Parathyroid adenoma (tissue), 2 donors: ENCODE results near the gene LYRM1.
"Not testable (repeated sequence)": the region's sequence is repeated elsewhere in the genome, so short reads cannot be mapped to it uniquely, and the experiment has no call there.

Experiments
- H2AFZ ChIP-seq: fragments of 300-600 bp; sonication (generic); one replicate; pipeline ENCODE4 v1.7.0; 2017; ENCODE audit warnings: antibody characterized with exemption, mild to moderate bottlenecking
- H3K27ac ChIP-seq: fragments of 300-600 bp; sonication (generic); one replicate; pipeline ENCODE4 v1.7.0; 2017
- H3K27me3 ChIP-seq: fragments of 300-600 bp; sonication (generic); one replicate; pipeline ENCODE4 v1.7.0; 2017; ENCODE audit warnings: low read length; ENCODE audit not compliant: control insufficient read depth, insufficient read depth
- H3K36me3 ChIP-seq: fragments of 300-600 bp; sonication (generic); one replicate; pipeline ENCODE4 v1.7.0; 2017; ENCODE audit warnings: low read length; ENCODE audit not compliant: control insufficient read depth, insufficient read depth
- H3K4me1 ChIP-seq: fragments of 300-600 bp; sonication (generic); one replicate; pipeline ENCODE4 v1.7.0; 2017; ENCODE audit warnings: control low read depth
- H3K4me2 ChIP-seq: fragments of 300-600 bp; sonication (generic); one replicate; pipeline ENCODE4 v1.7.0; 2017; ENCODE audit warnings: low read length
- H3K4me3 ChIP-seq: fragments of 300-600 bp; sonication (generic); one replicate; pipeline ENCODE4 v1.7.0; 2017; ENCODE audit warnings: low read depth, low read length
- H3K79me2 ChIP-seq: fragments of 300-600 bp; sonication (generic); one replicate; pipeline ENCODE4 v1.7.0; 2017; ENCODE audit warnings: control low read depth
- H3K9ac ChIP-seq: fragments of 300-600 bp; sonication (generic); one replicate; pipeline ENCODE4 v1.7.0; 2017; ENCODE audit warnings: mild to moderate bottlenecking
- H3K9me3 ChIP-seq: fragments of 300-600 bp; sonication (generic); one replicate; pipeline ENCODE4 v1.7.0; 2017; ENCODE audit warnings: low read length; ENCODE audit not compliant: control insufficient read depth
- TF ChIP-seq, protein P1 (sequence below): fragments of 300-600 bp; sonication (generic); IDR thresholded peaks from one replicate; pipeline ENCODE4 v1.7.0; 2017; ENCODE audit warnings: antibody characterized with exemption, mild to moderate bottlenecking
- donor health status: primary hyperparathyroidism.

Gene LYRM1

GRCh38 chr16:20860361-20860760 is 40.2 kb upstream of the LYRM1 start:
- no peaks in the 10 kb centered on the region for H3K4me1 ChIP-seq
- no peaks in the 10 kb centered on the region for H3K27me3 ChIP-seq

GRCh38 chr16:20860995-20861394 is 39.6 kb upstream of the LYRM1 start:
- not testable (repeated sequence) for H3K4me3 ChIP-seq, H3K9ac ChIP-seq, H3K9me3 ChIP-seq, H3K27ac ChIP-seq, H3K27me3 ChIP-seq, H3K4me2 ChIP-seq, H3K4me1 ChIP-seq, H2AFZ ChIP-seq, H3K36me3 ChIP-seq
- H3K79me2 ChIP-seq: peaks cover 37% of the 10 kb centered on the region

More at GRCh38 chr16:20860361-20860760, 40.2 kb upstream of the LYRM1 start:
- Histone ChIP-seq H3K9ac (no peak overlapping the region), H3K36me3 (no peaks in the 10 kb centered on the region), H3K4me3 (no peak overlapping the region), H3K79me2 (peaks cover 35% of the 10 kb centered on the region), H3K4me2 (no peak overlapping the region), H3K9me3 (no peaks in the 10 kb centered on the region), H2AFZ (no peak overlapping the region), H3K27ac (no peak overlapping the region)
- TF ChIP-seq, protein P1, sequence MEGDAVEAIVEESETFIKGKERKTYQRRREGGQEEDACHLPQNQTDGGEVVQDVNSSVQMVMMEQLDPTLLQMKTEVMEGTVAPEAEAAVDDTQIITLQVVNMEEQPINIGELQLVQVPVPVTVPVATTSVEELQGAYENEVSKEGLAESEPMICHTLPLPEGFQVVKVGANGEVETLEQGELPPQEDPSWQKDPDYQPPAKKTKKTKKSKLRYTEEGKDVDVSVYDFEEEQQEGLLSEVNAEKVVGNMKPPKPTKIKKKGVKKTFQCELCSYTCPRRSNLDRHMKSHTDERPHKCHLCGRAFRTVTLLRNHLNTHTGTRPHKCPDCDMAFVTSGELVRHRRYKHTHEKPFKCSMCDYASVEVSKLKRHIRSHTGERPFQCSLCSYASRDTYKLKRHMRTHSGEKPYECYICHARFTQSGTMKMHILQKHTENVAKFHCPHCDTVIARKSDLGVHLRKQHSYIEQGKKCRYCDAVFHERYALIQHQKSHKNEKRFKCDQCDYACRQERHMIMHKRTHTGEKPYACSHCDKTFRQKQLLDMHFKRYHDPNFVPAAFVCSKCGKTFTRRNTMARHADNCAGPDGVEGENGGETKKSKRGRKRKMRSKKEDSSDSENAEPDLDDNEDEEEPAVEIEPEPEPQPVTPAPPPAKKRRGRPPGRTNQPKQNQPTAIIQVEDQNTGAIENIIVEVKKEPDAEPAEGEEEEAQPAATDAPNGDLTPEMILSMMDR: no peak

GRCh38 chr16:20862162-20862960 is 38.2 kb upstream of the LYRM1 start:
- Histone ChIP-seq H3K9ac (no peak overlapping the region), H3K4me2 (no peak overlapping the region), H3K27me3 (no peaks in the 10 kb centered on the region), H2AFZ (no peak overlapping the region), H3K4me1 (peaks cover 8% of the 10 kb centered on the region), H3K9me3 (no peaks in the 10 kb centered on the region), H3K36me3 (no peaks in the 10 kb centered on the region), H3K79me2 (peaks cover 50% of the 10 kb centered on the region), H3K4me3 (no peak overlapping the region), H3K27ac (no peak overlapping the region)
- TF ChIP-seq, protein P1: no peak

- H3K4me3 ChIP-seq, H3K27me3 ChIP-seq, H3K4me2 ChIP-seq, H3K9me3 ChIP-seq, H2AFZ ChIP-seq, H3K9ac ChIP-seq, H3K27ac ChIP-seq, H3K36me3 ChIP-seq: not testable (repeated sequence)
- Histone ChIP-seq H3K79me2 (peaks cover 56% of the 10 kb centered on the region), H3K4me1 (peaks cover 18% of the 10 kb centered on the region)
These were observed 36.2 kb upstream of the LYRM1 start for GRCh38 chr16:20864376-20864775.

DNA sequence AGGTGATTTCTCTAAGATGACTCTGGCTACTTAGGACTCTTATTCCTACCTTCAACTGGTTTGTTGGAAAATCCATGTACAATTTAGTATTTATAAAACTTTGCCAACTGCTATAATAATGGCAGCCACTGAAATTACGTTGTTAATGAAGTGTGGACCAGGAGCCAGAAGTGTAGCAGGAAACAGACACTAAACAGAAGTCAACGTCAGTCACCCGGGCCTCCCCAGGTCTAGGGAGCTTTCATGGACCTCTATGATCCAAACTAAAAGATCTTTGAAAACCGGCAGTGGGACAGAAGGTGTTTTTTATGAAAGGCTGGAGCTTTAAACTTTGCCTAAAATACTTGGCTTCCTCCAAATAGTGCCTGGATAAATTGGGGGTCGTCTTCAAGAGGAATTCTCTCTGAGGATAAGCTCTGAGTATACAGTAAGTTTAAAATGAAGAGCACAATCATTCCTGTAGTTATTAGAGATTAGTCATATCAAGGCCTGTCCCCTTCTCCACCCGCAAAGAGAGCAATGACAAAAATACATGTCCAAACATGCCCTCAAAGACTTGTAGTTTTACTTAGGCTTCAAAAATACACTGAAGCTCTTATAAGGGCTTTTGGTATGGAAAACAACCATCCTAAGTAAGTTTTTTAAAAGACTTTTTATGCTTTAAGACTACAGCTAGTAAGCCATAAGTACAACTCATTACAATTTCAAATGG is 35.0 kb upstream of the LYRM1 start:
- no peak overlapping the region for H3K9ac ChIP-seq
- no peak overlapping the region for H2AFZ ChIP-seq
- H3K36me3 ChIP-seq: no peaks in the 10 kb centered on the region
- H3K4me3 ChIP-seq: no peak overlapping the region
- H3K27ac ChIP-seq: peak overlapping the region; percentile 26
- TF ChIP-seq, protein P1: no peak
- H3K4me1 ChIP-seq: peaks cover 23% of the 10 kb centered on the region
- H3K79me2 ChIP-seq: peaks cover 56% of the 10 kb centered on the region
- H3K27me3 ChIP-seq: no peaks in the 10 kb centered on the region
- H3K9me3 ChIP-seq: no peaks in the 10 kb centered on the region
- H3K4me2 ChIP-seq: no peak overlapping the region
